KOPT-K1 (cell line): ENCODE data around the gene IL1RAPL1.
"Not testable (repeated sequence)": the region's sequence is repeated elsewhere in the genome, so short reads cannot be mapped to it uniquely, and the experiment has no call there.

Experiments used
- H3K27ac ChIP-seq: fragments of 200-600 bp; sonication (generic); 2 replicates; pipeline ENCODE4 v1.5.1; 2016; ENCODE audit warnings: antibody characterized with exemption, mild to moderate bottlenecking, low read depth, low read length; ENCODE audit not compliant: poor library complexity, severe bottlenecking
- H3K36me3 ChIP-seq: fragments of 200-600 bp; sonication (generic); 2 replicates; pipeline ENCODE4 v1.5.1; 2017; ENCODE audit warnings: antibody characterized with exemption, mild to moderate bottlenecking, low read length, moderate library complexity; ENCODE audit not compliant: insufficient read depth
- H3K9me3 ChIP-seq: fragments of 200-600 bp; sonication (generic); 2 replicates; pipeline ENCODE4 v1.5.1; 2017; ENCODE audit warnings: antibody characterized with exemption, low read length, mild to moderate bottlenecking; ENCODE audit not compliant: insufficient read depth, poor library complexity, severe bottlenecking

The IL1RAPL1 gene

GRCh38 chrX:28668957-28669356 is 81.7 kb downstream of the IL1RAPL1 start:
- Histone ChIP-seq H3K36me3 (no peaks in the 10 kb centered on the region), H3K27ac (no peak overlapping the region), H3K9me3 (no peaks in the 10 kb centered on the region)

DNA sequence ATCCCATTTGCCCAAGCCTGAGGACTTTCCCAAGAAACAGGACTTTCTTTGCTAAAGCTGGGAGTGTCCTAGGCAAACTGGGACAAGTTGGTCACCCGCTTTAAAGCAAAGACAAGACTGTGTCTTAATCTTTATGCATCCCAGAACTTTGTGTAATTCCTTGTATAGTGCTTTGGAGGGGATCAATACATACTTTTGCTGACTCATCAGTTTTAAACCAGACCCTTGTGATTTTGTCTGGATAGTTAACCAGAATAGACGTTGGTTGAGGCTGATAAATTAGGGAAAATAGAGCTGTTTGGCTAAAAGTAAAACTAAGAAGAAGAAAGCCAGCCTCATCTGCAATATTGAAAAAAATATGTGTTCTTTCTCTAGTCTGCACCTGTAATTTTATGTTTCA is 82.8 kb downstream of the IL1RAPL1 start:
- Histone ChIP-seq H3K9me3 (no peaks in the 10 kb centered on the region), H3K36me3 (no peaks in the 10 kb centered on the region)

GRCh38 chrX:28675173-28675572 is 87.9 kb downstream of the IL1RAPL1 start:
- H3K9me3 ChIP-seq: no peaks in the 10 kb centered on the region
- H3K27ac ChIP-seq: no peak overlapping the region
- H3K36me3 ChIP-seq: no peaks in the 10 kb centered on the region

More for the DNA sequence above, 82.8 kb downstream of the IL1RAPL1 start:
- H3K27ac ChIP-seq: no peak overlapping the region

GRCh38 chrX:28693101-28693500 is 105.9 kb downstream of the IL1RAPL1 start:
- Histone ChIP-seq H3K9me3 (no peaks in the 10 kb centered on the region), H3K27ac (no peak overlapping the region), H3K36me3 (no peaks in the 10 kb centered on the region)

GRCh38 chrX:28697732-28698131 is 110.5 kb downstream of the IL1RAPL1 start:
- Histone ChIP-seq H3K9me3 (no peaks in the 10 kb centered on the region), H3K27ac (no peak overlapping the region), H3K36me3 (no peaks in the 10 kb centered on the region)

GRCh38 chrX:28701222-28701621 is 114.0 kb downstream of the IL1RAPL1 start:
- H3K9me3 ChIP-seq: no peaks in the 10 kb centered on the region
- H3K36me3 ChIP-seq: no peaks in the 10 kb centered on the region
- H3K27ac ChIP-seq: no peak overlapping the region

DNA sequence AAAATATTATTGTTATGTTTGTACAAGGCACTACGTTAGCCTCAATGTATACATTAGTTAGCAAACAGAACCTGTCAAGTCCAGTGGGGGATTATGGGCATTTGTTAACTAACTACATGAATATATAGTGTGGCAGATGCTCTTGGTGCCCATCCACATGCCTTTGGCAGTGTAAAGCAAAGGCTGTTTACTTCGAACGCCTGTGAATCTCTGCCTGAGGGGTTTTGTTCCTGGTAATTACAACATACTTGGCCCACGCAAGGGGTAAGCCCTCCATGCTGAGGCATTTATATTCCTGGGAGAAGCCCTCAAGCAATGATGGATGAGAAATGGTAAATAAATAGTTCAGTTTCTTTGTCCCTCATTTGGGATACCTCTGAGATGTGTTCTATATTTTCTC is 119.7 kb downstream of the IL1RAPL1 start:
- Histone ChIP-seq H3K9me3 (no peaks in the 10 kb centered on the region), H3K36me3 (no peaks in the 10 kb centered on the region), H3K27ac (no peak overlapping the region)

- H3K9me3 ChIP-seq: no peaks in the 10 kb centered on the region
- H3K27ac ChIP-seq: no peak overlapping the region
- no peaks in the 10 kb centered on the region for H3K36me3 ChIP-seq
Measured at GRCh38 chrX:28709421-28709820, 122.2 kb downstream of the IL1RAPL1 start.

DNA sequence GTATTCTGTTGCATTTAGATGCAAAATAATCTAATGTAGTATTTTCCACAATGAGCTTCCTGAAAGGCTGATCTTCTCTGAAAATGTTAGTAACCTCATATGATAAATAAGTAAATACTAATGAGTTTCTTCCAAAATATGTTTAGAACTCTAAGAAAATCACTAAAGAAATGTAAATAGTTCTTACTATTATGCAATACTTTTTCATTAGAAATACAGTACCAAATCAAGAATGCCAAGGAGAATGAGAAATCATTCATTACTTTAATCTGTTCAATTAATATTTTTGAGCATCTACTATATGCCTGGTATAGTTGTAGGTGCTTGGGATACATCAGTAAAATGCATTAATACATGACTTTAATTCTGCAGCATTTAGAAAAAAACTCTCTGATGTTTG is 130.6 kb downstream of the IL1RAPL1 start:
- Histone ChIP-seq H3K36me3 (no peaks in the 10 kb centered on the region), H3K27ac (no peak overlapping the region), H3K9me3 (no peaks in the 10 kb centered on the region)

DNA sequence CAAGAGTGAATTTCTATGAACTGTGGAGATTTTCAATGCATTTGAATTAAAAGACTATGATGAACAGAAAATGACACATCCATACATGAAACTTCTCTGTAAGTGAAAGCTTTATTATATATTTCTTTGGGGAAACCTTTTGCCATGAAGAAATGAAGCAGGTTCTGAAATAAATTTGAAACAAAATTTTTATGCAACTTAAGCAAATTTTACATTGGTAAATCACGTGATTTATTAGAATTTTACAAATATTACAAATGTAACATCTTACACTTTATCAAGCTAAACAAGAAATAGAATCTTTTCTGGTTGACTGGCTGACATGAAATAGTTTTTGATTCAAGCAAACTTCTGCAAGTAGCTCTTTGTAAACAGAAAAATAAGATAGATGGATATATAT is 131.2 kb downstream of the IL1RAPL1 start:
- Histone ChIP-seq H3K27ac (no peak overlapping the region), H3K9me3 (no peaks in the 10 kb centered on the region), H3K36me3 (no peaks in the 10 kb centered on the region)

DNA sequence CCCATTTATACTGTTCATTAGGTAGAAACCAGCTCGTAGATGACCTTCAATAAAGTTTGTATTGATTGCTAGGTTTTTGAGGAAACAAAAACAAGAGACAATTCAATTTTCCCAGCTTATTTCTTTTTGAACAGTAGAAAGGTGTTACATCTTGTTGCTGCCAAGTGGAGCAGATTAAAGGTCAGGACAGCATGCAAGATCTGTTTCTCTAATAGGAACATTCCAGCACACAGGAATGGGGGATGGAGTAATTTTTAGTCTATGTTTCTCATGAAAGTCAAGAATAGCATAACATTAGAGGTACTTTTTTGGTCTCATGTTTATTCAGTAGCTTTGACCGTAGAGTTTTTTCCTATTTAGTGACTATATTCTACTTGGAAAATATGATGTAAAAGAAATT is 132.4 kb downstream of the IL1RAPL1 start:
- H3K9me3 ChIP-seq: no peaks in the 10 kb centered on the region
- H3K36me3 ChIP-seq: no peaks in the 10 kb centered on the region
- no peak overlapping the region for H3K27ac ChIP-seq

DNA sequence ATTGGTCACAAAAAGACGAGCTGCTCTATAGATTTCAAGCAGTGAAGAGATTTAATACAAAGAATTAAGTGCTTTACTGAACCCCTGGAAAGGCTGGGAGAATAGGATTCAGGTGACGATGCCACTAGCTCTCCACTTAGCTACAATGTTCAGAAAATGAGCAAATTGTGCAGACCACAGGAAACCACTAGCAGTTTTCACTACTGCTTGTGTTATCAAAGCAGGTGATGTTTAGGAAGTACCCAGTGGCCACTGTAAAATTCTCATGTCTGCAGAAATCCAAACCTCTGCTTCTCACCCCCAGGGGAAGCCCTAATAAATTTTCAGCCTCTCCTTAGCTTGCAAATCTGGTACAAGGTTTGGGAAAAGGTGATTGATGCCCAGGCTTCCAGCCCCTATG is 165.1 kb downstream of the IL1RAPL1 start:
- no peaks in the 10 kb centered on the region for H3K36me3 ChIP-seq
- no peak overlapping the region for H3K27ac ChIP-seq
- no peaks in the 10 kb centered on the region for H3K9me3 ChIP-seq

- Histone ChIP-seq H3K36me3 (no peaks in the 10 kb centered on the region), H3K9me3 (no peaks in the 10 kb centered on the region), H3K27ac (no peak overlapping the region)
Measured at GRCh38 chrX:28756175-28756574, 168.9 kb downstream of the IL1RAPL1 start.

DNA sequence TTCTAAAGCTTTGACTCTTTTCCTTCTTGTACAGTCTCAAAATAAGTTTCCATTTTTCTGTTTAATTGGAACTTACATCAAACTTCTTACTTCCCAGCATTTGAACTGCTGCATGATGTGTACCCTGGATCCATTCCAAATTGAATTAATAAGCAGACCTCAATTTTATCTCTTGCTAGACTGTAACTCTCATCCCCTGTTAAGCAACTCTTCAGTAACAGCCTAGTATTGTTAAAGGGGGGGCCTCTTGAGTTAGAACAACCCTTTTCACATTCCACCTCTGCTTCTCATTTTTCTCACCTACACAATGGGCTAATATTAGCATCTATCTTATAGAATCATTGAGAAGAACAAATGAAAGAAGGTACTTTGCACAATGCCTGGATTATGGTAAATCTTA is 169.4 kb downstream of the IL1RAPL1 start:
- no peak overlapping the region for H3K27ac ChIP-seq
- no peaks in the 10 kb centered on the region for H3K36me3 ChIP-seq

GRCh38 chrX:28757290-28757689 is 170.0 kb downstream of the IL1RAPL1 start:
- no peaks in the 10 kb centered on the region for H3K9me3 ChIP-seq
- H3K36me3 ChIP-seq: no peaks in the 10 kb centered on the region
- no peak overlapping the region for H3K27ac ChIP-seq

More for the DNA sequence above, 169.4 kb downstream of the IL1RAPL1 start:
- H3K9me3 ChIP-seq: no peaks in the 10 kb centered on the region

- H3K36me3 ChIP-seq, H3K27ac ChIP-seq, H3K9me3 ChIP-seq: not testable (repeated sequence)
Measured at GRCh38 chrX:28766561-28766960, 179.3 kb downstream of the IL1RAPL1 start.

GRCh38 chrX:28773807-28774206 is 186.6 kb downstream of the IL1RAPL1 start:
- Histone ChIP-seq H3K27ac (no peak overlapping the region), H3K9me3 (no peaks in the 10 kb centered on the region)

More at GRCh38 chrX:28773807-28774206, 186.6 kb downstream of the IL1RAPL1 start:
- no peaks in the 10 kb centered on the region for H3K36me3 ChIP-seq
